Activated CD4-positive, CD25-positive, alpha-beta regulatory T cell (primary cell): ENCODE data around the gene VGF.

ENCODE experiments used
- DNase-seq, 4 experiments: peaks; one replicate each; lab custom pipeline; 2025; lab: John Stamatoyannopoulos, UW

Gene VGF

DNA sequence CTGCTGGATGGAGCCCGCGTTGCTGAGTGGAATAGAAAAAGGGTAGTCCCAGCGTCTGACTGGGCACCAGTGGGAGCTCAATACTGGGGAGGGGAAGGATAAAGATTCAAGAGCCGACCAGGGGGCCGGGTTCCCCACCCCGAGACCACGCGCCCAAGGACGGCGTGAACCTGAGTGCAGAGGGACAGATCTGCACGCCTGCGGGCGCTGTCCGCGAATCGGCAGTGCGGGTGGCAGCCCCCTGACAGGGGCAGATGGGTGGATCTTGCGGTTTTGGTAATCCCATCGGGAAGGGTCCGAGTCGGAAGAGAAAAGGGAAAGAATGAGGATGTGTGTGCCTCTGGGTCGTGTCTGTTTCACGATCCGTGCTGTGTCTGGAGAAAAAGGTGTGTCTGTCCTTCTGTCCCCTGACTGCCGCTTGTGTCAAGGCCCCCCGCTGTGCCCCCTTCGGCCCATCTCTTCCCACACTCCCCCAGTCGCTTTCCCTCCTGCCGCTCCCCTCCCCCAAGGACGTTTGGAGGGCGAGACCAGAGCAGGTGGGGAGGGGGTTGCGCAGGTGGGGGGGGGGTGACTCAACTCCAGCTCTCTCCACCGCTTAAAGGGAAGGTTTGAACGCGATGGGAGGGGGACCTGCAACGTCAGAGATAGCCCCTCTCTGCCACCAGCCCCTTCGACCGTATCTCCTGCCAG, 734 bp upstream of the VGF start:
- no peak for DNase-seq

DNA sequence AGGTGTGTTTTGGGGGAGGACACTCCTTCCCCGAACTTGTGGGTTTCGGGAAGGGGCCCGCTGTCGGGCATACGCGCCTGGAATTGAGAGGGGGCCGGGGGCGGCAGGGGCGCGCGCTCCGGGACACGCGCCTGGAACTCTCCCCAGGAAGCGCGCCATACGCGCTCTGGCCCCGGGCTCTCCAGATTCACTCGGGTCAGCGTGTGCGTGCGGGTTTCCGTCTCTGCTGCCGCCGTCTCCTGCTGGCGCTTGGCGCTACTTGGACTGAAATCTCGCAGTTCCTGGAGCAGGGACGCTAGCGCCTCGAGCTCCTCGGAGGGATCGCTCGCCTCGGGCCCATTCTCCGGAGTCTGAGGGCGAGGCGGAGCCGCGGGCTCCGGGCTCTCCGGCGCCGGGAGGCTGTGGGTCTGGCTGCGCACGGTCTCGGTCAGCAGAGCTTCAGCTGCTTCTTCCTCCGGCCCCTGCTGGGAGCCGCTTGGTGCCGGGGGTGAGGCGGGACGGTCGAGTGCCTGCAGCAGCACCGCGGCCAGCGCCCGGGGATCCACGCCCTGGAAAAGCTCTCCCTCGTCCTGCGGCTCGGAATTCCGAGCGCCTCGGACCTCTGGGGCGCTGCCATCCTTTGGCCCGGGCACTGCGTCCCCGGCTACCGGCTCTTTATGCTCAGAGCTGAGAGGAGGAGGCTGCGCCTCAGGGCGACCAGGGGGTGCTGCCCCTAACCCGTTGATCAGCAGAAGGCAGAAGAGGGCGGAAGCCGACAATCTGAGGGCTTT, 1.1 kb downstream of the VGF start:
- no peak for DNase-seq

DNA sequence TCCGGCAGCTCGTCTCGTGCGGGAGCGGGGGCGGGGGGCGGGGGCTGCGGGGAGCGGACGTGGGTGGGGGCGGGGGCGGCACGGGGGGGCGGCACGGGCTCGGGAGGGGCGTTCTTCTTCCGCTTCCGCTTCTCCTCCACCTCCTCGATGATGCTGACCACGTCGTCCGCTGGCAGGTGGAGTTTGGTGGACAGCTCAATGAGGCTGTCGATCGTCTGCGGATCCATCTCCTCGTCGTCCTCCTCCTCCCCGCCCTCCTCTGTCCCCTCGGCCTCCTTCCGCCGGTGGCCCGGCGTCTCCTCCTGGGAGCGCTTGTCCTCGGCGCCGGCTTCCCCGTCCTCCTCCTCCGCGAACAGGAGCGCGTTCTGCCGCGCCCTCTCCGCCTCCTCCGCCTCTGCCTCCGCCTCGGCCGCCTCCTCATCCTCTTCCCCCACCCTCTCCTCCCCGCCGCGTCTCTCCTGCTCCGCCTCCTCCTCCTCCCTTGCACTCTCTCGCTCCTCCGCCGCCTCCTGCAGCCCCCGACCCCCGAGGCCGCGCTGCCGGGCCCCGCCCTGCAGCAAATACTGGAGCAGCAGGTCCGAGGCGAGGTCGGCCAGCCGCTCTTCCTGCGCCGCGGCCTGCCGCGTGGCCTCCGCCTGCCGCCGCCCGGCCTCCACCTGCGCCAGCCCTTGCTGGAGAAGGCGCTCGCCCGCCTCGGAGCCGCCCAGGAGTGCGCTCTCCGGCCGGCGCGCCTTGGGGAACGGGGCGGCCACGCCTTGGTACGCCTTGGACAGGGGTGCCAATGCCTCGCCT, 1.9 kb downstream of the VGF start:
- no peak for DNase-seq

DNA sequence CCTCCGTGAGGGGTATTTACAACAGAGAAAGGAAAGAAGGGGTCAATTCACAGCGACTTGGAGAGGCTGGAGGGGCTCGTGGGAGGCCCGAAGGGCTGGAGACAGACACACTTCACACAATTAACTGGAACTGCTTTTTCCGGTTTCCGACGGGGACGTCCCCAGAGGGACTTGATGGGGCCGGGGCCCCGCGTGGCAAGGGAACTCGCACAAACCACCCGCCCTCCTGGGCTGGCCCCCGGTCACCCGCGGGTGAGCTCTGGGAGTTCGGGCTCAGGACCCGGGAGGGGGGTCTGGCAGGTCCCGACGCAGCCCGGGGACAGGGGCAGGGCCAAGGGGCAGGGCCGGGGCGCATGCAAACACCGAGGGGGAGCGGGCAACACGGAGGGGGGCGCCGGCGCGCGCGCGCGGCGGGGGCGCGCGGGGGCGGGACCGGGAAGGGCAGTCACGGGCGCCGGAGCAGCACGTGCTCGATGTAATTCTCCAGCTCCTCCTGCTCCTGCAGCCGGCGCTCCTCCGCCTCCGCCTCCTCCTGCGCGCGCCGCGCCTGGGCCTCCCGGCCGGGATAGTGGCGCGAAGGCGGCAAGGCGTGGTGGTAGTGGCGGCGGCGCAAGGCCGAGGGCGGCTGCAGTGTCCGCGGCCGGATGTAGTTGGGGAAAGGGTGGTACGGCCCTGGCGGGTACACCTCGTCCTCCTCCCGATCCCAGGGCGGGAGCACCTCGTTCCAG, 2.7 kb downstream of the VGF start:
- DNase-seq: no peak

DNA sequence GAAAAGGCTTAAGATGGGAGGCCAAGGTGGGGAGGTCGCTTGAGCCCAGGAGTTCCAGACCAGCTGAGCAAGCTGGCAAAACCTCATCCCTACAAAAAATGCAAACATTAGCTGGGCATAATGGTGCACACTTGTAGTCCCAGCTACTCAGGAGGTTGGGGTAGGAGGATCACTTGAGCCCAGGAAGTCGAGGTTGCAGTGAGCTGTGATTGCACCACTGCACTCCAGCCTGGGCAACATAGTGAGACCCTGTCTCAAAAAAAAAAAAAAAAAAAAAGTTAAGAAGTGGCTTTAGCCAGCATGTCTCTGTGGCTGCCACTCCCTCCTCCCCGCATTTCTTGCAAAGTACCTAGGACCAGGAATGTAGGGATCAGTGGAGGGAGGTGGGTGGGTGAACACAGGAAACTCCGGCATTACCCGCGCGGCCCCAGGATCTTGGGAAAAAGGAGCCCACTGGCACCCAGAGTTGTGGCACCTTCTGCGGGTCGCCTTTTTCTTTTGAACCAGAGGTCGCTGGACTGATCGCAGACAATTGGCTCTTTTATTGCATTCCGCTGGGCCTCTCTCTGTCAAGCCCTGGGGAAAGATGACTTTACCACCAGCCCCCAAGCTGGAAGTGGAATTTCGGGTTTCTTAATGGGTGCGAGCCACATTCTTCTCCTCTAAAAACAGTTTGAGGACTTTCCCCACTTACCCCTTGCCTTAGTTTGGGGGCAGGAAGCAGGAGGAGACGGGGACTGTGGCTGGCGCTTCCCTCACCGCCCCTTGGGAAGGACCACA, 3.5 kb downstream of the VGF start:
- DNase-seq: no peak

DNA sequence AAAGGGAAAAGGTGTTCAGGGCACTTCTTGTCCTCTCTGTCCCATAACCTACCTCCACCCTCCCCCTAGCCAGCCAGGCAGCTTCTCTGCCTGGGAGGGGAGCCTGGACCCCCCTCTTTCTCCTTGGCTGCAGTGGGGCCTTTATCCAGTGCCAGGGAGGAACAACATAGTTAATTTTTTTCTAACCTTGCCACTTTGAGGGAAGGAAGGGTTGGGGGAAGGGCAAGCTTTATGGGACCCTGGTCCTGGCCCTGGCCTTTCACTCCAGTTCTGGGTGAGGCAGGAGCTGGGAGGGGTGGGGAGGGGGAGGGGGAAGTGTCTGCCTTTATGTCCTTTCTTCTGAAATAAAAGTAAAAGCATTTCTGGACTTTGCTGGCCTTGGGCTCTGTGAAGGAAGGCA, 4.5 kb downstream of the VGF start:
- DNase-seq: no peak

DNA sequence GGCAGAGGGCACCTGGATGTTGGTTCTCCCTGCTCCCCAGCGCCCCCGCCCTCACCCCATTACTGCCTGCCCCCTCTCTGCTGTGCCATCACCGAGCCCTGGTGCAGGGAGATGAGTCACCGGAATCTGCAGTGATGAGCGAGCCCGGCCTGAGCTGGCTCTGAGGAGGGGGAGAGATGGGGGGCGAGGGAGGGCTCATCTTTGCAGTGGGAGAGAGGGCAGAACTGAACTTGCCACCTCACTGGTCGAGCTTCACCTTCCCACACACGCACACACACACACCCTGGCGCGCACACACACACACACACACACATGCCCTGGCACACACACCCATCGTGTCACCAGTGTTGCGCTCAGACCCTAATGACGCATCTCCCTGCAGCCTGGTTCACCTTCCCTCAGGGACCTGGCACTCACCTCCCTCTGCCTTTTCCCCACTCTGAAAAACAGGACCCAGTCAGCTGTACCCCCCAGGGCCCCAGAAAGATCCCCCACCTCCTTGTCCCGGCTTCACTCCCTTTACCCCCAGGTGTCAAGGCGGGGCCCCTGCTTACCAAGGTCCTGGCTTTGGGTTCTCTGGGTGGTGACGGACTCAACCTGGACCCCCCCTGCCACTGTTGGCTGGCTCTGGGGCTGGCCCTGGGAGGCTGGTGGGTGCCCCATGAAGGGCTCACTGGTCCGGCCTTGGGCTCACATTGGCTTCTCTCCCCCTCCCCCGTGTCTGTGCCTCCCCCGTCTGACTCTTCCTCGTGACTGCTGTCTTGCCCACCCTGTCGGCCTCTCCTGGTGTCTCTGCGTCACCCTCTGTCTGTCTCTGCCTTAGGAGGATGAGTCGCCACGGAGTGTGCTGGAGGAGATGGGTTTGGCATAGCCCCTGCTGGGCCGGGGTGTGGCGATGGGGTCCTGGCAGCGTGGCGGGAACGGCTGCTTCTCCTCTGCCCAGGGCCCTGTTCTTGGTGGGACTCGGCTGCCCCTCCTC, 5.4 kb downstream of the VGF start:
- no peak for DNase-seq

DNA sequence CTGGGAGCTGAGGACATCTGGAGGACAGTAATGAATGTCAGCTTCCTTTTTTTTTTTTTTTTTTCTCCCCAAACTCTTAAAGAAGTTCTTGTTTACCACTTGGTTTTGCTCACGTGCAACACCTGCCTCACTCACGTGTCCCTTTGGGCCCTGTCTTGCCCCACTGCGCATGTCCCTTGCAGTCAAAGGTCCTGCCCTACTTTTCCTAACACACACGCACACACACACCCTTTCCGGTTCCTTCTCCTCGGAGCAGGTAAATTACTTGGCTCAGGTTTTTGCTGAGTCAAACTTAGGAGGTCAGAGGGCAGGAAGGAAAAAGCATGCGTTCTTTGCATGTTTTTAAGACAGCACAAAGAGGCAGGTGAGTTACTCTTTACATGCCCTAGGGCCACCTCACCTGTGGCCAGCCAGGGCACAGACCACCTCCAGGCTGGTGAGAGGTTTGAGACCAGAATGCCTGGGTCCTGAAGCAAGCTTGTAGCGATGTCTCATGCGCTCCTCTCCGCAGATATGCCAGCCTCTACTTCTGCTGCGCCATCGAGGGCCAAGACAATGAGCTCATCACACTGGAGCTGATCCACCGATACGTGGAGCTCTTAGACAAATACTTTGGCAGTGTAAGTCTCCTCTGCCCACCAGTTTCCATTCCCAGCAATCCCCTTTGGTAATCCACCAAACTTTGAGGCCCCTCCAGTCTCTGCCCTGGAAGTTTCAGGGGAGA, 8.3 kb downstream of the VGF start:
- DNase-seq: no peak

DNA sequence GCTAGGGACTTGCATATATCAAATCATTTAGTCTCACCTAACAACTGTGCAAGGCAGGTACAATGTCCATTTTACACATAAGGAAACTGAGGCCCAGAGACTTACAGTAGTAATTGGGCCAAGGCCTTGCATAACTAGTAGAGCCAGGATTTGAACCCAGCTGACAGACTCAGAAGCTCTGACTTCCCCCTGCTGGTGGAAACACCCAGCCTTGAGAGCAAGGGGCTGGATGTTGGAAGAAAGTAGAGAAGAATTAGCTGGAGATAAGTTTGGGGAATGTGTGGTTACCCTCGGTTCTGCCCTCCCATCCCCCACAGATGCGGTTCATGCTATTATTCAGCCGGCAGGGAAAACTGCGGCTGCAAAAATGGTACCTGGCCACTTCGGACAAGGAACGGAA, 9.1 kb downstream of the VGF start:
- DNase-seq: no peak

DNA sequence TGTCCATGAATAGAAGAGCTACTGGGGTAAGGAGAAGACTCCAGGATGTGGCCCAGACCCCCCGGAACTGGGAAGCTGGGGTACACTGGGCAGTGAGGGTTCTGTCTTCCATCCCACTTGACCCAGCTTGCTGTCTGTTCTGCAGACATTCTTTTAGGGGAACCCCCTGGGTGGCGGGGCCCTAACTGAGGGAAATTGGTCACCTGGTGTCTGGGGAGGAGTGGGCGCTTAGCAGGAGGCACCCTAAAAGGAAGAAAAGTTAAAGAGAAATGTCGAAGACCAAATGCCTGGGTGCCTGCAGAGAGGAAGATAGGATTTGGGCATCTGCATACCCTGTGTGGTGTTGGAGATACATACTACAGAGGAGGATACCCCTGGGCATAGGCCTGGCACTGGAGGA, 10.1 kb downstream of the VGF start:
- DNase-seq: no peak

DNA sequence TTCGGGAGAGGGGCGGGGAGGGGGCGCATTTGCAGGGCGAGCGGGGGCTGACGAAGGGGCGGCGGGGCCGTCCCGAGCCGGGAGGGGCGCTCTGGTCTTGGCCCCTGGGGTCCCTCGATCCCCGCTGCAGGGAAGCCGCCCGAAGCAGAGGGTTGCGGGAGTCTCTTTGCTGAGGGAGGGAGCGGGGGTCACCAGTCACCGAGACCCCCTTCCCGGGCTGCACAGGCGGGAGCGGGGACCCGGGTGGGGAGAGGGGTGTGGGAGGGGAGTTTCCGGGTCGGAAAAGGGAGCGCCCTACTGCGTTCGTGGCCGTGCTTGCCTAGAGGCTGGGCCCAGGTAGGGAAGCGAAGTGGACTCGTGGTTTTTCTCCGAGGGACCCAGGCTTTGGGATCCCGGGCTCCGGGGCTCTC, 10.7 kb downstream of the VGF start:
- DNase-seq: no peak

DNA sequence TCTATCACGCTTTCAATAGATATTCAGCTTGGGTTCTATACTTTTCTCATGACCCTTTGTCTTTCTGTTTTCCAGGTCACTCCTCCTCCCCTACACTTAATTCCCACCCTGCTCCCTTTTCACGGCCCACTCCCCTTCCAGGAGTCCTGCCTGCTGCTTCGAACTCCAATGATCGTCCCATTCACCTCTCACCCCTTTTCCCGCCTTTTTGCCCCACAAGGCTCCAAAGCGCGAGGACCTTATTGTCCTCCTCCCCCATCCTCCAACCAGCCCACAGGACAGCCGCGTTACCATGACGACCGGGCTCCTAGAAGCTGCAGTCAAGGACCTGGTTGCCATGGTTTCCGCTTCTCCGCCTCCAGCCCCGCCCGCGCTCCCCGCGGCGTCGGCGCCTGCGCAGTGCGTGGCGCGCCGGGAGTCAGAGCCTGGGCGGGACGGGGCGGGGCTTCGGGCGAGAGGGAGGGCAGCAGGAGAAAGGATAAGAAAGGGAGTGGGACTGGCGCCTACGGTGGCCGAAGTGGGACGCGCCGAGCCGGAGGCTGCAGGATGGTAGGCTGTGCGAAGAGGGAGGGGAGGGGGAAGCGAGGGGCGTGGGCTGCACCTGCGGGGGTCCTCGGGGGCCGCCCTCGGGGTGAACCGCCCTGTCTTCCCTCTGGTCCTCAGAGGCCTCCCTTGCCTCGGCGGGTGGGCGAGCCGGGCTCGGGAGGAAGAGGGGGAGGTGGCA, 11.2 kb downstream of the VGF start, which contains the start of gene AP1S1:
TSS of gene AP1S1 (plus strand) at position 508 of the 724 bp plus-strand sequence. CDS start at position 547, 39 bp downstream.
- peak; percentile 76 to 87 (median 80) for DNase-seq

DNA sequence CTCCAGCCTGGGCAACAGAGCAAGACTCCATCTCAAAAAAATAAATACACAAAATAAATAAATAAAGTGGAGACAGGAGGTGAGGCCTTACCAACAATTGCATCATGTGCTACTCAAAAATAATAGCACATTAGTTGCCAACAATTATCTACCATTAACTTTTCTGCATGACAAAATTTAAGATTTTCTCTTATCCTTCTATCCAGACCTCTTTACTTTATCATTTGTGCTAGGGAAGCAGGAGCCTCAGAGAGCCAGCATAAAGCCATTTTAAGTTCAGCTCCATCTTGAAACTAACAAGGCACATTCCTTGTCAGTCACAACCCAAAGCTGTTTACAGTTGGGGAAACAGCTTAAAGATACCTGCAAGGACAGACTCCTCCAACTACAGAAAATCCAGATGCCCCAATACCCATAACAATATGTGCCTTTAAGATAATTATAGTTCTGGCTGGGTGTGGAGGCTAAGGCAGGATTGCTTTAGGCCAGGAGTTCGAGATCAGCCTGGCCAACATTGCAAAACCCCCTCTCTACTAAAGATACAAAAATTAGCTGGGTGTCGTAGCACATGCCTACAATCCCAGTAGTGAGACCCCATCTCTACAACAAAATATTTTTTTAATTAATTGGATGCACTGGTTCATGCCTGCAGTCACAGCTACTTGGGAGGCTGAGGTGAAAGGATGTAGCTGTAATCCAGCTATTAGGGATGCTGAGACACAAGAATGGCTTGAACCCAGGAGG, 13.3 kb downstream of the VGF start:
- DNase-seq: no peak

DNA sequence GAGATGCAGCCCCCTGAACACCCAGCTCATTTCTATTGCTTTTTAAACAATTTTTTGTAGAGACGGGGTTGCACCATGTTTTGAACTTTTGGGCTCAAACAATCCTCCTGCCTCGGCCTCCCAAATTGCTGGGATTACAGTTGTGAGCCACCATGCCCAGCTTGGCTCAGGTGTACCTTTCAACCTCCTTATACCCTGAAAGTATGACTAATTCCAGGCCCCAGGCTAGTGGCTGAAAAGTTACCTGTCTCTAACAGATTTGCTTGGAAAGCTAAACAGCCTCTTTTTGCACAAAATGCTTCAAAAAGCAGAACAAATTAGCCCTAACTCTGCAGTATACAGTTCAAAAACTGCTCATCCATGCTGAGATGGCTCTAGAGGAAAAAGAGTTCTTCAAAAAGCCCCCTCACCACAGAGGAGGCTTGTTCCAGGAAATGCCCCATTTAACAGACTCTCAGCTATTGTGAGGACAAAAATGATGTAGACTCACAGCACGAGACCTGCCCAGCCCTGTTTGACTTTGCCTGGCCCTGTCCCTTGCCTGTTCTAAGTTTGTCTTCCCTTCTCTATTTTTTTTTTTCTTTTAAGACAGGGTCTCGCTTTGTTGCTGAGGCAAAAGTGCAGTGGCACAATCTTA, 24.5 kb downstream of the VGF start:
- no peak for DNase-seq

DNA sequence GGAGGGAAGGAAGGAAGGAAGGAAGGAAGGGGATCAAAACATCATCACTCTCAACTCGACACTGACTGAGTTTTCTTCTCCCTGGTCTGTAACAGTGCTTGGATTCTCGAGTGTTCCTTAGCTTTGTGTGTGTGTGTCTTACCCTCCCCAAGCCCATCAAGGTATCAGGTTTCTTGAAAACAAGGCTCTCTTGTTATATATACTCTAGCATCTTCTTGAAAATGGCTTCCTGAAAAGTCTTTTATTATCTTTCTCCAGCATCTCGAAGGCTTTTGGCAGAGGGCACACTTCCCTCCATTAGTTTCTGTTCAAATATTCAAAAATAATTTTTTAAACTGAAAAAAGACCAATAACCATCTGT, 25.1 kb downstream of the VGF start:
- DNase-seq: no peak

DNA sequence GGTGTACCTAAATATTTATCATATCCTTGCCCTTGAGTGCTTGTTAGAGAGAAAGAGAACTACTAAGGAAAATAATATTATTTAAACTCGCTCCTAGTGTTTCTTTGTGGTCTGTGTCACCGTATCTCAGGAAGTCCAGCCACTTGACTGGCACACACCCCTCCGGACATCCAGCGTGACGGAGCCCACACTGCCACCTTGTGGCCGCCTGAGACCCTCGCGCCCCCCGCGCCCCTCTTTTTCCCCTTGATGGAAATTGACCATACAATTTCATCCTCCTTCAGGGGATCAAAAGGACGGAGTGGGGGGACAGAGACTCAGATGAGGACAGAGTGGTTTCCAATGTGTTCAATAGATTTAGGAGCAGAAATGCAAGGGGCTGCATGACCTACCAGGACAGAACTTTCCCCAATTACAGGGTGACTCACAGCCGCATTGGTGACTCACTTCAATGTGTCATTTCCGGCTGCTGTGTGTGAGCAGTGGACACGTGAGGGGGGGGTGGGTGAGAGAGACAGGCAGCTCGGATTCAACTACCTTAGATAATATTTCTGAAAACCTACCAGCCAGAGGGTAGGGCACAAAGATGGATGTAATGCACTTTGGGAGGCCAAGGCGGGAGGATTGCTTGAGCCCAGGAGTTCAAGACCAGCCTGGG, 27.0 kb downstream of the VGF start:
- peak; percentile 47 to 70 (median 61) for DNase-seq

DNA sequence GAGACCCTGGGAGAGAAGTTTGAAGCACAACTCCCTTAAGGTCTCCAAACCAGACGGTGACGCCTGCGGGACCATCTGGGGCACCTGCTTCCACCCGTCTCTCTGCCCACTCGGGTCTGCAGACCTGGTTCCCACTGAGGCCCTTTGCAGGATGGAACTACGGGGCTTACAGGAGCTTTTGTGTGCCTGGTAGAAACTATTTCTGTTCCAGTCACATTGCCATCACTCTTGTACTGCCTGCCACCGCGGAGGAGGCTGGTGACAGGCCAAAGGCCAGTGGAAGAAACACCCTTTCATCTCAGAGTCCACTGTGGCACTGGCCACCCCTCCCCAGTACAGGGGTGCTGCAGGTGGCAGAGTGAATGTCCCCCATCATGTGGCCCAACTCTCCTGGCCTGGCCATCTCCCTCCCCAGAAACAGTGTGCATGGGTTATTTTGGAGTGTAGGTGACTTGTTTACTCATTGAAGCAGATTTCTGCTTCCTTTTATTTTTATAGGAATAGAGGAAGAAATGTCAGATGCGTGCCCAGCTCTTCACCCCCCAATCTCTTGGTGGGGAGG, 27.6 kb downstream of the VGF start:
- DNase-seq: no peak
